IMR-90 (cell line): Measurements from ENCODE around the gene NCKAP5.

ENCODE experiments used
- BHLHE40 ChIP-seq: fragments of 150-350 bp; IDR thresholded peaks from 2 replicates; pipeline ENCODE4 v1.6.1; 2016; ENCODE audit warnings: mild to moderate bottlenecking, low read depth, low read length
- CHD1 ChIP-seq: IDR thresholded peaks from 2 replicates; pipeline ENCODE4 v1.6.1; 2012; ENCODE audit warnings: low read depth, low read length, improper control_type of control experiment
- FOS ChIP-seq: fragments of 150-350 bp; IDR thresholded peaks from 2 replicates; pipeline ENCODE4 v1.6.1; 2016; ENCODE audit warnings: low read depth, low read length
- MAZ ChIP-seq: IDR thresholded peaks from 2 replicates; pipeline ENCODE4 v1.6.1; 2012; ENCODE audit warnings: low read depth, mild to moderate bottlenecking, low read length, improper control_type of control experiment, moderate library complexity, borderline replicate concordance
- NFE2L2 ChIP-seq: fragments of 150-350 bp; IDR thresholded peaks from 2 replicates; pipeline ENCODE4 v1.6.1; 2016; ENCODE audit warnings: low read depth, mild to moderate bottlenecking, low read length
- POLR2A ChIP-seq: IDR thresholded peaks from 2 replicates; pipeline ENCODE4 v1.6.1; 2012; ENCODE audit warnings: mild to moderate bottlenecking, low read depth, low read length
- TF ChIP-seq, protein P1 (sequence below): conservative IDR thresholded peaks from 2 replicates; pipeline ENCODE4 v1.5.1; 2012; ENCODE audit warnings: mild to moderate bottlenecking, low read depth, low read length, improper control_type of control experiment

- TF ChIP-seq, protein P1, sequence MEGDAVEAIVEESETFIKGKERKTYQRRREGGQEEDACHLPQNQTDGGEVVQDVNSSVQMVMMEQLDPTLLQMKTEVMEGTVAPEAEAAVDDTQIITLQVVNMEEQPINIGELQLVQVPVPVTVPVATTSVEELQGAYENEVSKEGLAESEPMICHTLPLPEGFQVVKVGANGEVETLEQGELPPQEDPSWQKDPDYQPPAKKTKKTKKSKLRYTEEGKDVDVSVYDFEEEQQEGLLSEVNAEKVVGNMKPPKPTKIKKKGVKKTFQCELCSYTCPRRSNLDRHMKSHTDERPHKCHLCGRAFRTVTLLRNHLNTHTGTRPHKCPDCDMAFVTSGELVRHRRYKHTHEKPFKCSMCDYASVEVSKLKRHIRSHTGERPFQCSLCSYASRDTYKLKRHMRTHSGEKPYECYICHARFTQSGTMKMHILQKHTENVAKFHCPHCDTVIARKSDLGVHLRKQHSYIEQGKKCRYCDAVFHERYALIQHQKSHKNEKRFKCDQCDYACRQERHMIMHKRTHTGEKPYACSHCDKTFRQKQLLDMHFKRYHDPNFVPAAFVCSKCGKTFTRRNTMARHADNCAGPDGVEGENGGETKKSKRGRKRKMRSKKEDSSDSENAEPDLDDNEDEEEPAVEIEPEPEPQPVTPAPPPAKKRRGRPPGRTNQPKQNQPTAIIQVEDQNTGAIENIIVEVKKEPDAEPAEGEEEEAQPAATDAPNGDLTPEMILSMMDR = no peak
- TF ChIP-seq CHD1 = no peak
- TF ChIP-seq BHLHE40 = no peak
- no peak for TF ChIP-seq NFE2L2
- no peak for TF ChIP-seq FOS
- no peak for TF ChIP-seq MAZ
- no peak for TF ChIP-seq POLR2A
Observed at GRCh38 chr2:132941296-132942020, 626.8 kb downstream of the NCKAP5 start.
